Measurements from ENCODE around the gene ACBD7.

DNA sequence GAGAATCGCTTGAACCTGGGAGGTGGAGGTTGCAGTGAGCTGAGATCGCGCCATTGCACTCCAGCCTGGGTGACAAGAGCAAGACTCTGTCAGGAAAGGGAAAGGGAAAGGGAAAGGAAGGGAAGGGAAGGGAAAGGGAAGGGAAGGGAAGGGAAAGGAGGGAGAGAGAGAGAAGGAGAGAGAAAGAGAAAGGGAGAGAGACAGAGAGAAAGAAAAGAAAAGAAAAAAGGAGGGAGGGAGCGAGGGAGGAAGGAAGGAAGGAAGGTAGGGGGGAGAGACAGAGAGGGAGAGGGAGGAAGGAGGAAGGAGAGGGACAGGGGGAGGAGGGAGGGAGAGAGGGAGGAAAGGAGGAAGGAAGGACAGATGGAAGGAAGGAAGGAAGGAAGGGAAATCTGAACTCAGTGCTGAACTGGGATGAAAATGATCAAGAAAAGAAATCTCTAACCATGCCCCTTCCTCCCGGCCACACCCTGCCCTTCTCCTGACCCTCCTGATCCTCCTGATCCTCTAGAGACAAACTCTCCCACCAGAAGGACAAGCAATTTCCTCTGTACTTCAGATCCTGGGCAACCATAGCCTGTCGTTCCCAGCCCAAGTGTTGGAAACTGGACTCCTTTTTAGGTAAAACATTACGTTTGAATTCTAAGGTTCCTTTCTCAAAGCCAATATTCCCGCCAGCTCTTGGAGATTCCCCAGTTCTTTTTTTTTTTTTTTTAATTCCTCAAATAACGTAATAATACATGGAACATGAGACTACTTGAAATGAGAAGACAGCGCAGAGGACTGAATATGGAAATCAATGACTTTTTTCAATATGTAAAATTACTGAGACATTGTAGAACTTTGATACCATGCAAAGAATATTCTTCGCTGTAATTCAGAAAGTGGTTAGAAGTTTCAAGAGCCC lies 47.8 kb upstream of the ACBD7 start:
- no peak for TF ChIP-seq CTCF (IDR thresholded peaks at IDR 0.05)
- no peak for TF ChIP-seq POLR2A (IDR thresholded peaks at IDR 0.05)
- no peak for TF ChIP-seq POLR2AphosphoS5 (IDR thresholded peaks at IDR 0.05)
